ENCODE measurements around the gene RAC2.

Gene RAC2

GRCh38 chr22:37187552-37187890 lies 56.5 kb downstream of the RAC2 start:
- Histone ChIP-seq H3K4me2 (ENCODE audit: low read length) (no peak overlapping the region), H3K4me3 (ENCODE audit: low read length) (no peak overlapping the region), H3K27ac (ENCODE audit: low read length) (no peak overlapping the region)

GRCh38 chr22:37186997-37187522 lies 57.0 kb downstream of the RAC2 start:
- TF ChIP-seq EZH2phosphoT487 (IDR thresholded peaks at IDR 0.05; ENCODE audit: low read depth) (no peak), CTCF (IDR thresholded peaks at IDR 0.05; ENCODE audit: low read depth, low read length) (no peak)
- Histone ChIP-seq H3K4me1 (ENCODE audit: low read length) (peaks cover 10% of the 10 kb centered on the region), H3K4me3 (ENCODE audit: low read length) (peak overlapping the region; percentile 57; the same call in 1 of the 2 replicates), H3K79me2 (ENCODE audit: low read length) (no peaks in the 10 kb centered on the region), H3K9ac (ENCODE audit: low read length) (no peak overlapping the region), H3K4me2 (ENCODE audit: low read length) (peak overlapping the region; percentile 62), H3K36me3 (replicated peaks; ENCODE audit: low read depth, low read length) (peaks cover 7% of the 10 kb centered on the region), H3K27me3 (ENCODE audit: low read depth, low read length) (peaks cover 24% of the 10 kb centered on the region), H3K27ac (ENCODE audit: low read length) (no peak overlapping the region), H3K9me3 (ENCODE audit: insufficient read depth, low read length) (0 out of 2 replicates have a peak, but pooled peaks cover 4% of the 10 kb centered on the region), H4K20me1 (ENCODE audit: insufficient read depth, low read length) (no peaks in the 10 kb centered on the region), H2AFZ (ENCODE audit: low read depth, low read length) (no peak overlapping the region)

More at GRCh38 chr22:37187552-37187890, 56.5 kb downstream of the RAC2 start:
- Histone ChIP-seq H3K9me3 (ENCODE audit: insufficient read depth, low read length) (0 out of 2 replicates have a peak, but pooled peaks cover 4% of the 10 kb centered on the region), H3K79me2 (ENCODE audit: low read length) (no peaks in the 10 kb centered on the region), H2AFZ (ENCODE audit: low read depth, low read length) (no peak overlapping the region), H3K27me3 (ENCODE audit: low read depth, low read length) (peaks cover 24% of the 10 kb centered on the region), H3K4me1 (ENCODE audit: low read length) (peaks cover 10% of the 10 kb centered on the region), H3K9ac (ENCODE audit: low read length) (no peak overlapping the region), H3K36me3 (replicated peaks; ENCODE audit: low read depth, low read length) (peaks cover 7% of the 10 kb centered on the region), H4K20me1 (ENCODE audit: insufficient read depth, low read length) (no peaks in the 10 kb centered on the region)
- TF ChIP-seq EZH2phosphoT487 (IDR thresholded peaks at IDR 0.05; ENCODE audit: low read depth), result no peak
- no peak for TF ChIP-seq CTCF (IDR thresholded peaks at IDR 0.05; ENCODE audit: low read depth, low read length)

GRCh38 chr22:37186228-37186996 lies 57.7 kb downstream of the RAC2 start:
- peak overlapping the region; percentile 62 for H3K4me2 ChIP-seq (ENCODE audit: low read length)
- peak overlapping the region; percentile 5 for H2AFZ ChIP-seq (ENCODE audit: low read depth, low read length)
- peaks cover 7% of the 10 kb centered on the region for H3K36me3 ChIP-seq (replicated peaks; ENCODE audit: low read depth, low read length)
- H3K9me3 ChIP-seq (ENCODE audit: insufficient read depth, low read length), result 0 out of 2 replicates have a peak, but pooled peaks cover 4% of the 10 kb centered on the region
- H3K27me3 ChIP-seq (ENCODE audit: low read depth, low read length), result peaks cover 24% of the 10 kb centered on the region
- H3K79me2 ChIP-seq (ENCODE audit: low read length), result no peaks in the 10 kb centered on the region
- 0 out of 2 replicates have a peak overlapping the region, but pooled peaks have one; percentile 12 for H3K9ac ChIP-seq (ENCODE audit: low read length)
- H3K4me3 ChIP-seq (ENCODE audit: low read length), result peak overlapping the region; percentile 57
- H4K20me1 ChIP-seq (ENCODE audit: insufficient read depth, low read length), result no peaks in the 10 kb centered on the region
- H3K4me1 ChIP-seq (ENCODE audit: low read length), result peaks cover 10% of the 10 kb centered on the region
- no peak overlapping the region for H3K27ac ChIP-seq (ENCODE audit: low read length)
- TF ChIP-seq CTCF (IDR thresholded peaks at IDR 0.05; ENCODE audit: low read depth, low read length) (no peak), EZH2phosphoT487 (IDR thresholded peaks at IDR 0.05; ENCODE audit: low read depth) (no peak)

GRCh38 chr22:37185646-37186227 lies 58.3 kb downstream of the RAC2 start:
- Histone ChIP-seq H3K27ac (ENCODE audit: low read length) (no peak overlapping the region), H3K79me2 (ENCODE audit: low read length) (no peaks in the 10 kb centered on the region), H3K9ac (ENCODE audit: low read length) (no peak overlapping the region), H3K4me3 (ENCODE audit: low read length) (peak overlapping the region; percentile 57; the same call in 1 of the 2 replicates), H3K27me3 (ENCODE audit: low read depth, low read length) (peaks cover 24% of the 10 kb centered on the region), H3K36me3 (replicated peaks; ENCODE audit: low read depth, low read length) (peaks cover 7% of the 10 kb centered on the region), H3K9me3 (ENCODE audit: insufficient read depth, low read length) (0 out of 2 replicates have a peak, but pooled peaks cover 1% of the 10 kb centered on the region), H4K20me1 (ENCODE audit: insufficient read depth, low read length) (no peaks in the 10 kb centered on the region), H3K4me2 (ENCODE audit: low read length) (peak overlapping the region; percentile 62), H2AFZ (ENCODE audit: low read depth, low read length) (no peak overlapping the region), H3K4me1 (ENCODE audit: low read length) (peaks cover 10% of the 10 kb centered on the region)
- TF ChIP-seq CTCF (IDR thresholded peaks at IDR 0.05; ENCODE audit: low read depth, low read length), result no peak
- no peak for TF ChIP-seq EZH2phosphoT487 (IDR thresholded peaks at IDR 0.05; ENCODE audit: low read depth)
